NCI-H1930 (cell line): ENCODE measurements around the gene TFF2.

ENCODE experiments used
- DNase-seq, 2 experiments: peaks; one replicate each; lab custom pipeline; 2025; lab: John Stamatoyannopoulos, UW

The TFF2 gene

GRCh38 chr21:42305707-42306147 lies 45.1 kb downstream of the TFF2 start:
- no peak for DNase-seq

DNA sequence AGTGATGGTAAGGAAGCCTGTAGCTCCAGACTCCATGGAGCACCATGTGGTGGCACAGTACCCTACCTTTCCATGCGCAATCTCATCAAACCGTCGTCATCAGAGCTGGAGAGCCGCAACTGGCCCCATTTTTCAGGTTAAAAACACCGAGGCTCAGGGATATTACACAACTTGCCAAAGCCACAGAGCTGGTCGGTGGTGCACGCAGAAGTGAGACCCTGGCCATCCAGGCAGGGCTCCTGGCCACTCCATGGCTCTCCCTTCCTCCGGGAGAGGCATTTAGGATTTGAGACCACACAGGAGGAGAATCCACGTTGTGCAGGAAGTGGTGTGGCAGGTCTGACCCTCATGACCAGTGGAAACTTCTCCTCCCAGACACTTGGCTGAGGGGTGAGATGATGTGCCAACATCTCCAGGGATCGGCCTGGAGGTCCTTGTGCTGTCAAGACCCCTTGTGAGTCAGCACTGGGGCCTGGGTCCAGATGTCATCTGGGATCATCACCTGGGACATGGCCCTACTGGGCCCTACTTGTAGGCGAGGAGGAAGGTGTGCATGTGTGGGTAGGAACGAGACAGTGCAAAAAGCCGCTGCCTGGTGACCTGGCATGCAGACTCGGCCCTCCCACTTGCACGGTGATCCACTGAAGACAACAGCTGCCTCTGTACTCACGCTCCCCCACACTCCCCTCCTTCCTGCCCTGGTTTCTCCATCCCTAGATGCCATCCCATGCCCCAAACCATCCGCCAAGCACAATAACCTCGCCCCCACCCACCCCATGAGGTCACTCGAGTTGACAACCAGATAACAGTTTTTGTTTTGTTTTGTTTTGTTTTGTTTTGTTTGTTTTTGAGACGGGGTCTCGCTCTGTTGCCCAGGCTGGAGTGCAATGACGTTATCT lies 46.0 kb downstream of the TFF2 start:
- DNase-seq: no peak

- no peak for DNase-seq
Observed at GRCh38 chr21:42303443-42303842, 47.4 kb downstream of the TFF2 start.

GRCh38 chr21:42302794-42303193 lies 48.0 kb downstream of the TFF2 start:
- no peak for DNase-seq

DNA sequence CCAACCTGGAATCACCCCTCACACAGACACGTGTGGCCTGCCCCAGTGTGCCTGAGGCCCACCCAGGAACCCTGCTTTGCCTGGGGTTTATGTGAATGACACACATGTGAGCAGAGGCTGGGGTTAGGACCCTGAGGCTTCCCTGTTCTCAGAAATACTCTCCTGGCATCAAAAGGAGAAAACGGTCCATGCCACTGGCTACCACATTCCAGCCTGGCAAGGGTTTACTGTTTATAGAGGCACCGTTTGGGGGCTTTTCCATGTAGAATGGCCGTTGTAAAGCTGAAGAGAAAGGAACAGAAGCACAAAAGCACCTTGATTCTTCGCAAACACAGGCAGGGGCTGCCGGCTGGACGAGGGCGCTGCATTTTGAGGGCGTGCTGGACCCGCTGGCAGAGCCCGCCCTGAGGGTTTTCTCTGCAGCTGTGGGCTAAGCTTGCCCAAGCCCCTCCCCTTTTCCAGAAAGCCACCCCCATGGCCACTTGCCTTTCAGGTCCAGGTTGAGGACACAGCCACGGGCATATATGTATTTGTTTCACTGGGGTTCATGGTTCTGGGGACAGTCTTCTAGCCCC lies 48.6 kb downstream of the TFF2 start:
- no peak for DNase-seq

GRCh38 chr21:42301371-42302075 lies 49.3 kb downstream of the TFF2 start:
- no peak for DNase-seq

DNA sequence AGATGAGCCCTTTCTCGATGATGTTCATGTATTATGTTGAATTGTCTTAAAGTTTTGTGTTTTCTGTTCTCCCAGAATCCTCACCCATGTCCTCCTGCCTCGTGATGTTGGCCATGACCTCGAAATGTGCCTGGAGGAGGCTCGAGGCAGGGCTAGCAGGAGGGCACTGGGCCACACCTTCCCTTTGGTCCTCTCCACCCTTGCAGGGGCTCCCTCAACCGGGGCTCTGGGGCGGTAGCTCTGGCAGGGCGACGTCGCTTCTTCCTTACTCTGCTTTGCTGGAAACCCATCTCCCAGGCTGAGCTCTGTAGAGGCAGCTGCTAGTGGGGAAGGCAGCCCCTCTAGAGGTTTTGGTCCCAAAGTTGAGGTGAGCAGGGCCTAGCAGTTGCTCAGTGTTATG lies 49.8 kb downstream of the TFF2 start:
- DNase-seq: no peak

GRCh38 chr21:42300045-42300583 lies 50.7 kb downstream of the TFF2 start:
- no peak for DNase-seq

DNA sequence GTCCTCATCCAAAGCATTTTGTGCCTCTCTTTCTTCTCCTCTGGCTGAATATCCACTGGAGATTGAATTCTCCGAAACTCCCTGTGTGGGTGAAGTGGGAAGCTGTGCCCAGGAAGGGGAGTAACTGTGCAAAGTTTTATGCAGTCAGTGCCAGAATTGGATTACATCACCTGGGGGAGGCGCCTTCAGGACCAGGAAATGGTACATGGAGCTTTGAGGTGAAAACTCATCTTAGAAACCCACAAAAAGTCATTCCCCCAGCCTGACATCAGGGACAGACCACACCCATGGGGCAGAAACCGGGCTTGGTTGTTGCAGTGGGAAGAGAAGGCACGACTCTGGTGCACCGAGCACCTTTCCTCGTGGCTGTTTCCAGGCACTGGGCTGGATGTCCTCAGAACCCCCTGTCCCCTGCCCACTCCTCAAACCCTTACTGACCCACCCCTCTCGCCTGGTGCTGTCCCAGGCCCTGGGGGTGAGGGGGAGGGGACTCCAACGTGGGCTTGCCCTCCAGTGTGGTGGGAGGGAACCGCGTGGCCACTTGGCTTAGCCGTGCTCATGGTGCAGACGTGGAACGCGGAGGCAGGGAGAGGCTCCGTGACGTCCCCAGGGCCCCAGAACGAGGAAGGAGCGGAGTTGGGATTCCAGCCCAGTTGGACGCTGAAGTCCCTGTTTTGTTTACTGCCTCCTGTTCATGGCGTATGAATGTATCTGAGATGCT lies 51.3 kb downstream of the TFF2 start:
- no peak for DNase-seq

GRCh38 chr21:42298657-42299056 lies 52.1 kb downstream of the TFF2 start:
- DNase-seq: no peak

GRCh38 chr21:42298237-42298636 lies 52.6 kb downstream of the TFF2 start:
- DNase-seq: no peak

DNA sequence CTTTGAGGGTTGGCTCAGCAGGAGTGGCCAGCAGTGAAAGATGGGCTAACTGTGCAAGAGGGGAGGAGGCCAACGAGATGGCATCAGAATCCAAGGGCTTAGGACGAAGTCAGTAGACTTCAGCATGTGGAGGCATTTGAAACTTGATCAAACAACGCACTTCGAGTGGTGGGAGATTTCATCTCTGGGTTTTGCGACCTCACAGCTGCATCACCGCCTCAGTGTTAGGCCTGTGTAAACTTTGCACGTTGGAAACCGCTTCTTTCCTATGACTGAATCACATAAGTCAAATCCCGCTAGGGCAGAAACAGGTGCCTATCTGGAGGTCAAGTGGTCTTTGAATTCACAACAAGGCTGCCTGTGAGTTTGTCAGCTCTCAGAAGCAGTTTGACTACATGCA lies 53.4 kb downstream of the TFF2 start:
- no peak for DNase-seq

- DNase-seq: no peak
Observed at GRCh38 chr21:42296501-42296900, 54.3 kb downstream of the TFF2 start.
